Lung microvascular endothelial cell (primary cell): Measurements from ENCODE around the gene WRAP73. TPM values are rescaled to one million over a fixed set of nuclear protein-coding genes. Genes with fewer than 3 reads are reported as not detected.
A peak's percentile ranks its signal among the peaks of the same experiment; 100 is the strongest.
"Not testable (repeated sequence)": the region's sequence is repeated elsewhere in the genome, so short reads cannot be mapped to it uniquely, and the experiment has no call there.

Experiments
- DNase-seq, 2 donors: peaks; one replicate each; pipeline versions ENCODE4 v3.0.0 to v3.0.0-alpha.2; 2010; ENCODE audit warnings: low read depth in 2 of 2
- total RNA-seq: library from RNA; depleted of rRNA; stranded (reverse); fragments of >200 nt; gene quantifications from 2 replicates; pipeline ENCODE4 v1.2.1, GENCODE V29; 2014

Gene WRAP73
- total RNA-seq, 1 donor from 2014 or later = 14.7 TPM

GRCh38 chr1:3631320-3632260, 18.3 kb downstream of the WRAP73 start:
- no peak for DNase-seq

GRCh38 chr1:3630914-3631313, 19.0 kb downstream of the WRAP73 start:
- DNase-seq = no peak

- peak; percentile 28 to 44 for DNase-seq
Measured at GRCh38 chr1:3630161-3630611, 19.7 kb downstream of the WRAP73 start.

- DNase-seq = no peak
Measured at GRCh38 chr1:3629561-3630160, 20.2 kb downstream of the WRAP73 start.

GRCh38 chr1:3628445-3628844, 21.5 kb downstream of the WRAP73 start:
- no peak for DNase-seq

GRCh38 chr1:3627515-3628253, 22.2 kb downstream of the WRAP73 start:
- DNase-seq = no peak

- no peak for DNase-seq
Measured at GRCh38 chr1:3626025-3626424, 23.9 kb downstream of the WRAP73 start.

- DNase-seq = peak; percentile 64 to 75
Measured at GRCh38 chr1:3625151-3625907, 24.6 kb downstream of the WRAP73 start.

GRCh38 chr1:3624200-3625136, 25.4 kb downstream of the WRAP73 start, which contains the start of gene TPRG1L:
Gene TPRG1L, plus strand, starts transcription at chr1:3625015. Its CDS starts 58 bp downstream, at chr1:3625073.
- peak; percentile 97 for DNase-seq

- no peak for DNase-seq
Measured at GRCh38 chr1:3623441-3624199, 26.3 kb downstream of the WRAP73 start.

- DNase-seq = not testable (repeated sequence)
Measured at GRCh38 chr1:3622102-3622501, 27.8 kb downstream of the WRAP73 start.

- peak; percentile 32 to 47 for DNase-seq
Measured at GRCh38 chr1:3621151-3621671, 28.7 kb downstream of the WRAP73 start.

GRCh38 chr1:3620708-3621107, 29.2 kb downstream of the WRAP73 start:
- no peak for DNase-seq

GRCh38 chr1:3618881-3619671, 30.8 kb downstream of the WRAP73 start:
- DNase-seq = peak; percentile 82 to 90

- no peak for DNase-seq
Measured at GRCh38 chr1:3618531-3618880, 31.4 kb downstream of the WRAP73 start.

GRCh38 chr1:3617806-3618345, 32.0 kb downstream of the WRAP73 start:
- DNase-seq = no peak

- peak in 1 of 2 donors; percentile 47 for DNase-seq
Measured at GRCh38 chr1:3616861-3617260, 33.0 kb downstream of the WRAP73 start.
